Stimulated activated CD4-positive, alpha-beta T cell treated with anti-CD3 and anti-CD28 coated beads, Interleukin-15, amount 100 ng/mL, for 48 hours (primary cell): ENCODE results near the gene B3GALNT1.

Experiments
- DNase-seq, 2 donors: peaks; one replicate each; pipeline ENCODE4 v3.0.0-alpha.2; 2020; ENCODE audit warnings: low read depth in 2 of 2

The B3GALNT1 gene, protein sequence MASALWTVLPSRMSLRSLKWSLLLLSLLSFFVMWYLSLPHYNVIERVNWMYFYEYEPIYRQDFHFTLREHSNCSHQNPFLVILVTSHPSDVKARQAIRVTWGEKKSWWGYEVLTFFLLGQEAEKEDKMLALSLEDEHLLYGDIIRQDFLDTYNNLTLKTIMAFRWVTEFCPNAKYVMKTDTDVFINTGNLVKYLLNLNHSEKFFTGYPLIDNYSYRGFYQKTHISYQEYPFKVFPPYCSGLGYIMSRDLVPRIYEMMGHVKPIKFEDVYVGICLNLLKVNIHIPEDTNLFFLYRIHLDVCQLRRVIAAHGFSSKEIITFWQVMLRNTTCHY

DNA sequence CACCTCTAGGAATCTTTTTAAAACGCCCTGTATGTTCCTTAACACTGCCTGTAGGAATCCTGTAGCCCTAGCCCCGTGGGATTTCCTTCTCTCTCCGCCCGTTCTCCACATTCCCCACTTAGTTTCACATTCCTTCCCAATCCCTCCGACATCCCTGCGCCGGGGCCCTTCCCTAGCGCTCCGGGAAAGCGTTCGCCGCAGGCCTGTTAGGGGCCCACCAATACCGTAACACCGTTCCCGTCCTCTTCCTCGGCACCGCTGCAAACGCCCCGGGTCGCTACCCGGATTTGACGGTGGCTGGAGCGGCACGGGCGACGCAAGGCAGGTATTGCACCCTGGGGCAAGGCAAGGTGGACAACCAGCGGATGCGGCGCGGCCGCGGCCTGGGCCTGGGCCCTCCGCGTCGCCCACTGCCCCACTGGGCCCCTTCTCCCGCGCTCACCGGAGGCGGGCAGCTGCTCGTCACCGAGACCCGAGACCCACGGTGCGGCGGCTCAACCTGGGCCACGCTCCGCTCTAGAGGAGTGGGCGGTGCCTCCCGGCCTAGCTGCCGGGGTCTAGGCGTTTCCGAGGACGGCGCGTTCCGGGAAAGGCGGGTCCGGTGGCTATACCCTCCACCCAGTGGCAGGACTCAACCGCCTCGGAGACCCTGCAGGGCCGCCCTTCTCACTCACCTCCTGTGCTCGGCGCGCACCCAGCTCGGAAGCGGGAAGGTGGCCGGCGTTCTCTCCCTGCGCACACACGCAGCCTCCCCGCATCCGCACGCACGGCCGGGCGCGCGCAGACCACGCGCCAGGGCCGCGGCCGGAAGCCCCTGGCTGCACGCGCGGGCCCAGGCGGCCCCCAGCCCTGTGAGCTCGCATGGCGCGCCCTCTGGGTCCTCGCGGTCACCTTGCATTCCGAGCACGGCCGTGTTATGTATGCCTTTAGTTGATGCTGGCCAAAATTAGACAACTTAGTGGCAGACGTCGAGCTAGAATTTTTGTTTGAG is at the start of gene B3GALNT1:
TSS of gene B3GALNT1 (minus strand) at position 789 of the 991 bp plus-strand sequence. CDS start 18,595 bp downstream, outside the sequence.
- no peak for DNase-seq

DNA sequence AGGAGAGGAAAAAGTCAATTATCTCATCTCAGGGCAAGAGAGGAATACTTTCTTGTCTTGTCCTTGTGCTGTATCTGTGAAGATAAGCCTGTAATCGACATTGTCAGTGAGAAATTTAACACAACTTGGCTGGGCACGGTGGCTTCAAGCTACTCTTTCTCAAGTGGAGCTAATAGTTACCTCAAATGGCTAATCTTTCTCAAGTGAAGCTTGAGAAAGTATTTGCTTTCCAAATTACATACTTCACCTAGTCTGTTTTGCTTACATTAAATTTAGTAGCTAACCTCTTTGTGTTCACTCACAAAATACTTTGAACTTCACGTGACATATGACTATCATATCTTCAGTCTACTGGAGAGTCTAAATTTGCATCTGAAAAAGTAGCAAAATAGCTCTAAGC is 48.3 kb upstream of the B3GALNT1 start:
- DNase-seq: no peak

DNA sequence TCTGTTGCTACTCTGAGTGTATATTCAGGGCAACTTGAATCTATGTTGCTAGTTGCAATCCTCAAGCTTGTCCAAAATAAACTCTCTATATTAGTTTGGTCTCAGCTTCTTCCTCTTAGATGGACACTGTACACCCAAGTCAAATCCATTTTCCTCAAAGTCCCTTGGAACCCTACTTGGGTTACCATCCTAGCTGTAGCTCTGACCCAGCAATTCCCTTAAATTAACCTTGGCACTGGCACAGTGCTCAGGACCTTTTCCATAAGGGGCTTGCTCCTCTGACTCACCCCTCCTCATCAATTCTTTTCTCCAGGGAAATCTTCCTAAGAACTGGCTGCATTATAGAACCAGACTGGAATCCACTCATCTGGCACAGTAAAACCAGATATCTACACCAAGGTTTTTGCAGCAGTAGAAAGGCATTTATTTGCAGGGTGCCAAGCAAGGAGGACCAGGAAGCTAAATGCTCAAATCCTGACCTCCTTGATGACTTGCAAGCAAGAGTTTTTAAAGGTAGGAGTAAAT is 44.9 kb upstream of the B3GALNT1 start:
- DNase-seq: no peak

DNA sequence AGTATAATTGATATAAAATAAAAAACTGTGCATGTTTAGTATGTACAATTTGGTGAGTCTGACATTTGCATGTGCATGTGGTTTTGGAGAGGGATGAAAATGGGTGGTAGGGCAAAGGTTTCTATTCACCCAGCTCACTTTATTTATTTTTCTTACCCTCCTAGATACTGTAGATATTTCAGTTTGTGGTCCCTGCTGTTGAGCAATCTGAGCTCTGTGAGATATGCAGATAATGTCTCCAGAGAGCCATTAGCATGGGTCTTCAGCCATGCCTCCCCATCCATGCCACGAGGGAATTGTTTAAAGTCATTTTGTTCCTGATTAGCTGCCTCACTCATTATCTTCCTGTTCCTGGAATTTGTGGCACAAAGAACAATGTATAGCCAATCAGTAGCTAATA is 44.4 kb upstream of the B3GALNT1 start:
- no peak for DNase-seq

DNA sequence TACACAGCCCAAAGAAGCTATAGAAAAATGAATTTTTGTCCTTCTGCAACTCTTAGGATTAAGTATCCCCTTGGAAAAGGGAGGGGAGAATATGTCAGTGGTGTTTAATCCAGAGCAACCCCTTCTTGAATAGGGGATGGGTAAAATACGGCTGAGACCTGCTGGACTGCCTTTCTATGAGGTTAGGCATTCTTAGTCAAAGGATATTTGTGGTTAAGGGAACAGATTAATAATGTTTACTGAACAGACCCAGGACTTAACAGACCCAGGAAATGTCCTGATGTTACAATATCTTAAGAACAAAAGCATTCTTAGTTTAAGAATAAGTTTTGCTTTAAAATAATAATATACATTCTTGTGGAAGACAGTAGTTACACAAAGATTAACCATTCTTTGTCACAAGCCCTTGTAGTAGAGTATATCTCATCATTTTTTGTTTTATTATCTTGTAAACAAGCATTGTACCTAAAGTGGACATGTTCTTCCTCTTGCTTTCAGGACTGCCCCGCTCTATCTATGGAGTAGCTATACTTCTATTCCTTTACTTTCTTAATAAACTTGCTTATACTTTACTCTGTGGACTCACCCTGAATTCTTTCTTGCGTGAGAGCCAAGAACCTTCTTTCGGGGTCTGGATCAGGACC is 43.8 kb upstream of the B3GALNT1 start:
- no peak for DNase-seq

DNA sequence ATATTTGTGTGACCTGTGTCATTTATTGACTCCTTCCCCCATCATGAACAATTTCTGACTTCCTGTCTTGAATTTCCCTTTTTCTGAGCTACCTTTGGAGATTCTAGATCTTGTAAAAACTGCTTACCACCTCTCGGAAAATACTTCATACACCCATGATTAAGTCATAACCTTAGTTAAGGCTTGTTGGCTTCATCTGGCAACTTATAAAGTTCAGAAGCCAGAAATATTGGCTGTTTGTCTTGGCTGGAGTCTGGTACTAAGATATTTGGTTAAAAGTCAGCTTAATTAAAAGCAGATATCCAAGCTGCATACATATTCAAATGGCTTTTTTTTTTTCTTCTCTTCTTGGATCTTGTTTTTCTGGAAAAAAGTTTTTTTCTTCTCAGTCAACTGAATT is 37.3 kb upstream of the B3GALNT1 start:
- no peak for DNase-seq

DNA sequence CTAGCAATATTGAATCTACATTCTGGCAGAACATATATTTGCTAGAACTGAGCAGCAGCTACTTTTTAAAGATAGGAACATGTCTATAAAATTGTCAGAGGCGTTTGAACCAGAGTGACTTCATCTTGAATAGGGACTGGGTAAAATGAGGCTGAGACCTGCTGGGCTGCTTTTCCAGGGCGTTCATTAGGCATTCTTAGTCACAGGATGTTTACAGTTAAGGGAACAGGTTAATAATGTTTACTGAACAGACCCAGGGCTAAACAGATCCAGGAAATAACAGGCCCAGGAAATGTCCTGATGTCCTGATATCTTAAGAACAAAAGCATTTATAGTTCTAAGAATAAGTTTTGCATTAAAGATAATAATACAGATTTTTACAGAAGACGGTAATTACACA is 34.5 kb upstream of the B3GALNT1 start:
- no peak for DNase-seq

DNA sequence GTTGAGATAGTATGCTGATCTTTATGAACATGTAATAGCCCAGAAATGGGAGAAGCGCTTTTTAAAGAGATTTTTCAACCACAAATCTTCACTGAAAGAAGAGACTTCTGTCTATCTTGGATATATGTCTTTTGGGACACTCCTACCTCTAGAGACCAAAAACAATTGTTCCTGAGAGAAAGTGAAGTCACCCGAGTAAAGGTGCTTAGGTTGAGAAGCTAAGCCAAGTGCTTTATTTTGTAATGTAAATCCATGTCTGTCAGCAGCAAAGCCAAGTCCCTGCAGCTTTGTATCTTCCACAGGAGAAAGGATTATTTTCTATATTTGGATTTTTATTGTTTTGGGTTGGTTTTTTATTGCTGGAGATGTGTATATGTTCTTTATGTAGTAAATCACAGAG is 32.1 kb upstream of the B3GALNT1 start:
- no peak for DNase-seq

DNA sequence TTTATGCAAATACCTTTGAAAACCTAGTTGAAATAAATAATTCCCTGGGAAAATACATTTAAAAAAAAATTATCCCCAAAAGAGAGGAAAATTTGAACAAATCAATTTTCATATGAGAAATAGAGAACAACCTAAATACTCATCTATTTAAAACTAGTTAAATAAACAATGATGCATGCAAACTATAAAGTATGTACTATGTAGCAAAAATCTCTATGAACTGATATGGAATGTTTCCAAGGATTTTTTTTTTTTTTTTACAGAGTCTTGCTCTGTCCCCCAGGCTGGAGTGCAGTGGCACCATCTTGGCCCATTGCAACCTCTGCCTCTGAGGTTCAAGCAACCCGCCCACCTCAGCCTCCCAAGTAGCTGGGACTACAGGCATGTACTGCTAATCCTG is 27.2 kb upstream of the B3GALNT1 start:
- DNase-seq: no peak

DNA sequence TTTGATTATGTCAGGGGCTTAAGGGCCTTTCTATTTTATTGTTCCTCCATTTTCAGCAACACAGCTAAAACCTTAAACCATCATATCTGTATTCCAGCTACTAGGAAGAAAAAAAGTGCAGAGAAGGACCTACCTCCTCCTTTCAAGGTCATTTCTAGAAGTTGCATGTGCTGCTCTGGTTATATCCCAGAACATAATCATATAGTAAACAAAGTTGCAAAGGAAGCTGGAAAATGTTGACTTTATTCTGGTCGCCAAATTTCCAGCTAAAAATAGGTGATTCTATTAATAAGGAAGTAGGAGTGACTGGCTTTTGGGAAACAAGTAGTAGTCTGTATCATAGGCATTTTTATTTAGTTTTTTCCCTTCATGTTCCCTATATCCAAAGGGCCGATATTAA is 21.3 kb upstream of the B3GALNT1 start:
- DNase-seq: no peak

DNA sequence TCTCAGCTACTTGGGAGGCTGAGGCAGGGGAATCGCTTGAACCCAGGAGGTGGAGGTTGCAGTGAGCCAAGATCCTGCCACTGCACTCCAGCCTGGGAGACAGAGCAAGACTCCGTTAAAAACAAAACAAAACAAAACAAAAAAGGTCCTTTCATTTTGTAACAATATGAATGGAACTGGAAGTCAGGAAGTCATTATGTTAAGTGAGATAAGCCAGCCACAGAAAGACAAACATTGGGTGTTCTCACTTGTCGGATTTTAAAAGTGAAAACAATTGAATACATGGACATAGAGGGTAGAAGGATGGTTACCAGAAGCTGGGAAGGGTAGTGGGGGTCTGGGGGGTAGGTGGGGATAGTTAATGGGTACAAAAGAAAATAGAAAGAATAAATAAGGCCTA is 12.5 kb upstream of the B3GALNT1 start:
- no peak for DNase-seq

DNA sequence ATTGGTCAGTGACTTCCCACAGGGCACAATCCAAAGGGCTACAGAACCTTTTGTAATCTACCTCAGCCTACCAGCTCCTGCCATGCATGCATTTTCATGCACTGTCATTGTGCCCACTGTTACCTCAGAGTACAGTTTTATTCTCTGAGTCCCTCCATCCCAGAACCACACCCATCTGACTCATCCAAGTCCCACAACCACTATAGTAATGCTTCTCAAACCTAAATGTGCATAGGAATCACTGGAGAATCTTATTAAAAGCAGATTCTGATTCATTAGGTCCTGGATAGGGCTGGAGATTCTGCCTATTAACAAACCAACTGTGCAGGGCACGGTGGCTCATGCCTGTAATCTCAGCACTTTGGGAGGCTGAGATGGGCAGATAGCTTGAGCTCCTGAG is 3.7 kb upstream of the B3GALNT1 start:
- DNase-seq: no peak

DNA sequence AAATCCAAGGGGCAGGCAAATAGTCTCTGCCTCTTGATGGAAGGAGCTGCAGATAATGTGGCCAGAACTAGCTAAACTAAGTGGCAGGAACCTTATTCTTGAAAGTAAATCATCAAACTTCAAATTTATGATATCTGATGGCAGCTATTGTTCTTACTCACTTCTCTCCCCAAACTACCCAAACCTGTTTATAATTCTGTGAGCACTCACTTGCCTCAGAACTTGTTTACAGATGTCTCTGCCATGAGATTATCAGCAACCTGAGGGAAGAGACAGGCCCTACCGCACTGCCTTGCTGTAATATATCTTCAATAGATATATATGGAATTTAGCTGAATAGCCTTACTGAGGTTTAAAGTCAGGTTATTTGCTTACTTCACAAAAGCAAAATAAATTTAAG is 2.2 kb upstream of the B3GALNT1 start:
- no peak for DNase-seq

DNA sequence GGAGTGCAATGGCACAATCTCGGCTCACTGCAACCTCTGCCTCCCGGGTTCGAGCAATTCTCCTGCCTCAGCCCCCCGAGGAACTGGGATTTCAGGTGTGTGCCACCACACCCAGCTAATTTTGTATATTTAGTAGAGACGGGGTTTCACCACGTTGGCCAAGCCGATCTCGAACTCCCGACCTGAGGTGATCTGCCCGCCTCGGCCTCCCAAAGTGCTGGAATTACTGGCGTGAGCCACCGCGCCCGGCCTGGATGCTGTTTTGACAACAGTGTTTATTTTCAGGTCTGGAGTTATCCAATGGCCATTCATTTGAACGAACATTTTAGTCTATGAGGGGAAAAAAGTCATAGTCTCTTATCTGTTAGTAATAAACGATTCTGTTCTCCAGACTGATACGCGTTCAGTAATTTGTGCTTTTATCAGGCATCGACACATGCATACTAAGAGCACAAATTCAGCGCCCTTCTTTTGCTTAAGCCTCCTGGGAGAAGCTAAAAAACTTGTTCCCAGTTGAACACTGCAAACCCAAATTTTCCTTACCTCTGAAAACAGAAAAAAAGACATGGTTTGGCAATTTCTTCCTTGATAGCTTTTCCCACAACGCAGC is 1.3 kb downstream of the B3GALNT1 start:
- DNase-seq: no peak

DNA sequence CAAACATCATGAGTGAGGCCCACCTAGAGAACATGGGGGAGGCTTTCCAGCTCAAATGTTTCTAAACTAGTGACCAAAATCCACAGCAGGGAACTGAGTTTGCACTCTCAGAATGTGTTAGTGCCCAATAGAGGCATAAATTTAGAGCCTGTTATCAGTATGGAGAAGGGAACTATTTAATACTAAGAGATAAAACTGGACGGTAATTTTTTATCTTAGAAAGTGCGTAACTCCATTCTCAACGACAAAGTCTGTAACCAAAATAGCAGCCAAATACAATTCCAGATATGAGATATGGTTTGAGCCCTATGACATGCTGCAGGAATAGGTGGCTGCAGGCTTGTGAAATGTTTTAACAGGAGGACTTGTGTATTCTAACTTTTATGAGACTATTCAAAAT is 3.5 kb downstream of the B3GALNT1 start:
- DNase-seq: no peak

DNA sequence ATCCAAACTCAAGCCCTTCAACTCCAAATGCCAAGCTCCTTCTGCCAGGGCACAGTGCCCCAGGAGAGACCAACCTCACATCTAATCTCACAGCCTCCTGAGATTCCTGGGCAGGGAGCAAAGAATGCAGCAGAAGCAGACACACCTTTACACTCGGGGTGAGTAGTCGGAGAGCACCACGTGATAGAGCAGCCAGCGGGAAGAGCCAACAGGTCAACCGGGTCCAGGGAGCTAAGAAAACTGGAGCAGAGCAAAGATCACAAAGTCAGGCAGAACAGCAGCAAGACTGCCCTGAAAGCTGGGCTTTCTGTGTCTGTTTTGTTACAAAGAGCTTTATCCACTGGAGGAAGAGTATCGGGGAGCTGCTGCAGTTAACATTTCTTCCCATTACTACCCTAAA is 4.2 kb downstream of the B3GALNT1 start:
- no peak for DNase-seq

DNA sequence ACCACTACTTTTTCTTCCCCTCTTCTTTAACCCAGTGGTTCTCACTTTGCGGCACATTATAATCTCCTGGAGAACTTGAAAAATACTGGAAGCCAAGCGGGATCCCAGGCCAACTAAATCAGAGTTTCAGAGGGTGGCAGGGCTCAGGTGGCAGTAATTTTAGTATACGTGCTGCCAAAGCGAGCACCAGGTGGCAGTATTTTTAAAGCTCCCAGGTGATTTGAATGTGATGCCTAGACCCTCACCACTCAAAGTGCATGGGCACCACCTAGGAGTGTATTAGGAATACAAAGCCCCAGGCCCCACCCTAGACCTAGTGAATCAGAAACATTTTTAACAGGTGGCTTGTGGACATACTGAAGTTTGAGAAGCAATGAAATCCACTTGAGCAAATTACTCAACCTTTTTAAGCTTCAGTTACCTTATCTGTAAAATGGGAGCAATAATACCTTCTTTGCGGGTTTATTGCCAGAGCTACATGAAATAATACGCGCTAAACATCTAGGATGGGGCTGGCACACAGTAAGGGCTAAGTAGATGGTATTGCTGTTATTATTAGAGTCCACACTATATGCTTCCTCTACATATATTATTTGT is 8.3 kb downstream of the B3GALNT1 start:
- peak in 1 of 2 donors; percentile 2 for DNase-seq

DNA sequence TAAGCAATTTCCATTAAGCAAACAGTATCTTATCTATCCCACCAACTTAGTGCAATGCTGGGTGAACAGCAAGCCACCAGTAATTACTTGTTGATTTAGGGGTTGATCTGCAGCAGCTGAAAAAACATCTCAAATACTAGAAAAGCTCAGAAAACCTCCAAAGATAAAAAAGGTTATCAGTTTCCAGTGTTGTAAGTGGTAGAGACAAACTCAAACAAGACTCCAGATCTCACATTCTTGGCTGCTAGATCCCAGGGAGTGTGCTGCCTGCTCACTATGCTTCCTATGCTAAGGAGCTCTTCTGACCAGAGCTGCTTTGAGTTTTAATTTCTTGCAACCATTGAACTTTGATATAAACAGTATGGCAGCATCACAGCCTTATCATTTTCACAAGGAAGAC is 11.3 kb downstream of the B3GALNT1 start:
- no peak for DNase-seq

DNA sequence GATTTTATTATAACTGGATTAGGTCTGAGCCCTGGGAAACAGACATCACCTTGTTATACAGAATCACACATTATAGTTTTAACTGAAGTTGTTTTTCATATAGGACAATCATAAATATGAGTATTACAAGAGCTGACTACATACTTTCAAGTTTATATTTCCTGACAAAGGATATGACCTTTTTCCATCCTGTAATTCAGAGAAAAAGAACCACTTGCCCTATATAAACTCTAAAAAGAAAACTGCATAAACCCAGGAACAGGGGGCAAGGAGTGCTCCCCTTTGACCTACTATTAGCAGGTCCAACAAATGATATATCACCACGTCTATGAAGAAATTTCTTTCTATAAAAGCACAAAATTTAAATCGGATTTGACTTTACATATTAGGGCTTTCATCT is 20.9 kb downstream of the B3GALNT1 start:
- DNase-seq: no peak

DNA sequence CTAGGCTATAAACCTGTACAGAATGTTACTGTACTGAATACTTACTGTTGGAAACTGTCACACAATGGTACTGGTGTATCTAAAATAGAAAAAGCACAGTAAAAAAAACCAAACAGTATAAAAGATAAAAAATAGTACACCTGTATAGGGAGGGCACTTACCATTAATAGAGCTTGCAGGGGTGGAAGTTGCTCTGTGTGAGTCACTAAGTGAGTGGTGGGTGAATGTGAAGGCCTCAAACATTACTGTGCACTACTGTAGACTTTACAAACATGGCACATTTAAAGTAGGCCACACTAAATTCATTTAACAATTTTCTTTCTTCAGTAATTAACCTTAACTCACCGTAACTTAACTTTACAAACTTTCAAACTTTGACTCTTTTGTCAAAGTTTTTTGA is 22.0 kb downstream of the B3GALNT1 start:
- DNase-seq: no peak

DNA sequence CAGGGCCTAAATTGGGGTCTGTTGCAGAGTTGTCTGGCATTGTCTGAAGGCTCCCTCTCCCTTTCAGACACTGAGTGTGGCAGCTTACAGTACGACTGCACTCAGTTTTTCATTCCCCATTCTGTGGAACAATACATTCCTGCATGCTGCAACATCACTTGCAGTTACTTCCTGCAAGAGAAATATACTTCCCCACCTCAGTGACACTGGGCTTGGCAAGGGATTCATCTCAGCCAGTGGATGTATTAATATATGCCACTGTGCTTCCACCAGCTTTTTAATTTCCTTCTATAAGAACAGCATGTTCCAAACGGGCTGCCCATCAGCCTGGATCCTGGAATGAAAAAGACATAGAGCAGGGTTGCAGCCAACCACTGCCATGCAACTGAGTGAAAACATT is 23.1 kb downstream of the B3GALNT1 start:
- no peak for DNase-seq
